A673 (cell line): ENCODE data around the gene B3GALNT1. TPM values are rescaled to one million over a fixed set of nuclear protein-coding genes. Genes with fewer than 3 reads are reported as not detected.

ENCODE experiments used
- total RNA-seq: library from RNA; stranded (reverse); gene quantifications from 2 replicates; pipeline ENCODE4 v1.2.3, GENCODE V29; 2021

The B3GALNT1 gene
- total RNA-seq, 1 experiment from 2014 or later, result 3.0 TPM

Other genes with a start within 250 kb of the B3GALNT1 start
- gene NMD3, start 116.0 kb upstream of the B3GALNT1 start, total RNA-seq, result 46.7 and 51.1 TPM in 2 replicates